Parathyroid adenoma (tissue), 2 donors: ENCODE results near the gene SLC16A10.

Experiments used
- H2AFZ ChIP-seq: fragments of 300-600 bp; sonication (generic); one replicate; pipeline ENCODE4 v1.7.0; 2017; ENCODE audit warnings: antibody characterized with exemption, mild to moderate bottlenecking
- H3K27ac ChIP-seq: fragments of 300-600 bp; sonication (generic); one replicate; pipeline ENCODE4 v1.7.0; 2017
- H3K27me3 ChIP-seq: fragments of 300-600 bp; sonication (generic); one replicate; pipeline ENCODE4 v1.7.0; 2017; ENCODE audit warnings: low read length; ENCODE audit not compliant: control insufficient read depth, insufficient read depth
- H3K36me3 ChIP-seq: fragments of 300-600 bp; sonication (generic); one replicate; pipeline ENCODE4 v1.7.0; 2017; ENCODE audit warnings: low read length; ENCODE audit not compliant: control insufficient read depth, insufficient read depth
- H3K4me1 ChIP-seq: fragments of 300-600 bp; sonication (generic); one replicate; pipeline ENCODE4 v1.7.0; 2017; ENCODE audit warnings: control low read depth
- H3K4me2 ChIP-seq: fragments of 300-600 bp; sonication (generic); one replicate; pipeline ENCODE4 v1.7.0; 2017; ENCODE audit warnings: low read length
- H3K4me3 ChIP-seq: fragments of 300-600 bp; sonication (generic); one replicate; pipeline ENCODE4 v1.7.0; 2017; ENCODE audit warnings: low read depth, low read length
- H3K79me2 ChIP-seq: fragments of 300-600 bp; sonication (generic); one replicate; pipeline ENCODE4 v1.7.0; 2017; ENCODE audit warnings: control low read depth
- H3K9ac ChIP-seq: fragments of 300-600 bp; sonication (generic); one replicate; pipeline ENCODE4 v1.7.0; 2017; ENCODE audit warnings: mild to moderate bottlenecking
- H3K9me3 ChIP-seq: fragments of 300-600 bp; sonication (generic); one replicate; pipeline ENCODE4 v1.7.0; 2017; ENCODE audit warnings: low read length; ENCODE audit not compliant: control insufficient read depth
- TF ChIP-seq, protein P1 (sequence below): fragments of 300-600 bp; sonication (generic); IDR thresholded peaks from one replicate; pipeline ENCODE4 v1.7.0; 2017; ENCODE audit warnings: antibody characterized with exemption, mild to moderate bottlenecking
- donor health status: primary hyperparathyroidism.

SLC16A10 gene

GRCh38 chr6:111231090-111231459 lies 143.8 kb downstream of the SLC16A10 start:
- no peaks in the 10 kb centered on the region for H3K36me3 ChIP-seq
- H3K9ac ChIP-seq: no peak overlapping the region
- H3K4me3 ChIP-seq: no peak overlapping the region
- TF ChIP-seq, protein P1, sequence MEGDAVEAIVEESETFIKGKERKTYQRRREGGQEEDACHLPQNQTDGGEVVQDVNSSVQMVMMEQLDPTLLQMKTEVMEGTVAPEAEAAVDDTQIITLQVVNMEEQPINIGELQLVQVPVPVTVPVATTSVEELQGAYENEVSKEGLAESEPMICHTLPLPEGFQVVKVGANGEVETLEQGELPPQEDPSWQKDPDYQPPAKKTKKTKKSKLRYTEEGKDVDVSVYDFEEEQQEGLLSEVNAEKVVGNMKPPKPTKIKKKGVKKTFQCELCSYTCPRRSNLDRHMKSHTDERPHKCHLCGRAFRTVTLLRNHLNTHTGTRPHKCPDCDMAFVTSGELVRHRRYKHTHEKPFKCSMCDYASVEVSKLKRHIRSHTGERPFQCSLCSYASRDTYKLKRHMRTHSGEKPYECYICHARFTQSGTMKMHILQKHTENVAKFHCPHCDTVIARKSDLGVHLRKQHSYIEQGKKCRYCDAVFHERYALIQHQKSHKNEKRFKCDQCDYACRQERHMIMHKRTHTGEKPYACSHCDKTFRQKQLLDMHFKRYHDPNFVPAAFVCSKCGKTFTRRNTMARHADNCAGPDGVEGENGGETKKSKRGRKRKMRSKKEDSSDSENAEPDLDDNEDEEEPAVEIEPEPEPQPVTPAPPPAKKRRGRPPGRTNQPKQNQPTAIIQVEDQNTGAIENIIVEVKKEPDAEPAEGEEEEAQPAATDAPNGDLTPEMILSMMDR: no peak
- H3K4me2 ChIP-seq: no peak overlapping the region
- no peak overlapping the region for H2AFZ ChIP-seq
- H3K79me2 ChIP-seq: no peaks in the 10 kb centered on the region
- no peak overlapping the region for H3K27ac ChIP-seq
- no peaks in the 10 kb centered on the region for H3K27me3 ChIP-seq
- no peaks in the 10 kb centered on the region for H3K4me1 ChIP-seq
- H3K9me3 ChIP-seq: no peaks in the 10 kb centered on the region

GRCh38 chr6:111237852-111238251 lies 150.5 kb downstream of the SLC16A10 start:
- TF ChIP-seq, protein P1: no peak
- Histone ChIP-seq H2AFZ (no peak overlapping the region), H3K4me3 (no peak overlapping the region), H3K36me3 (no peaks in the 10 kb centered on the region), H3K79me2 (no peaks in the 10 kb centered on the region), H3K4me2 (no peak overlapping the region), H3K27ac (no peak overlapping the region), H3K27me3 (no peaks in the 10 kb centered on the region), H3K4me1 (no peaks in the 10 kb centered on the region), H3K9ac (no peak overlapping the region), H3K9me3 (no peaks in the 10 kb centered on the region)

GRCh38 chr6:111238464-111239119 lies 151.3 kb downstream of the SLC16A10 start:
- Histone ChIP-seq H2AFZ (no peak overlapping the region), H3K27ac (no peak overlapping the region), H3K79me2 (no peaks in the 10 kb centered on the region), H3K4me2 (no peak overlapping the region), H3K27me3 (no peaks in the 10 kb centered on the region), H3K4me3 (no peak overlapping the region), H3K9me3 (no peaks in the 10 kb centered on the region), H3K4me1 (no peaks in the 10 kb centered on the region), H3K36me3 (no peaks in the 10 kb centered on the region), H3K9ac (no peak overlapping the region)
- TF ChIP-seq, protein P1: no peak

DNA sequence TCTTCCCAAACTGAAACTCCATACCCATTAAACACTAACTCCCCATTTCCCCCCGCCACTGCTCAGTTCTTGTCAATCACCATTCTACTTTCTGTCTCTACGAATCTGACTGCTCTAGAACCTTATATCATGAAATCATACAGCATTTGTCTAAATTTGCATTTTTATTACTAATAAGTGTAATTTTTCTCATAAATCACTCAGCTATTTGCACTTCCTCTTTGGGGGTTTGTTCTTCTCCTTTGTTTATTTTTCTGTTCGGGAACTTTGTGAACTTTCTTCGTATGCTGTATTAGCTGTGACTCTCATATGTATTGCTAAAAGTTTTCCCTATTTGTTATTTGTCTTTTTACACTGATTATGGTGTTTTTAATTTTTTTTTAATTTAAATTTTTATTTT lies 152.2 kb downstream of the SLC16A10 start:
- H3K9ac ChIP-seq: no peak overlapping the region
- no peak overlapping the region for H3K4me3 ChIP-seq
- TF ChIP-seq, protein P1: no peak
- H3K27ac ChIP-seq: no peak overlapping the region
- no peaks in the 10 kb centered on the region for H3K9me3 ChIP-seq
- H3K36me3 ChIP-seq: no peaks in the 10 kb centered on the region
- H3K27me3 ChIP-seq: no peaks in the 10 kb centered on the region
- no peak overlapping the region for H3K4me2 ChIP-seq
- H3K4me1 ChIP-seq: no peaks in the 10 kb centered on the region
- H3K79me2 ChIP-seq: no peaks in the 10 kb centered on the region
- no peak overlapping the region for H2AFZ ChIP-seq

DNA sequence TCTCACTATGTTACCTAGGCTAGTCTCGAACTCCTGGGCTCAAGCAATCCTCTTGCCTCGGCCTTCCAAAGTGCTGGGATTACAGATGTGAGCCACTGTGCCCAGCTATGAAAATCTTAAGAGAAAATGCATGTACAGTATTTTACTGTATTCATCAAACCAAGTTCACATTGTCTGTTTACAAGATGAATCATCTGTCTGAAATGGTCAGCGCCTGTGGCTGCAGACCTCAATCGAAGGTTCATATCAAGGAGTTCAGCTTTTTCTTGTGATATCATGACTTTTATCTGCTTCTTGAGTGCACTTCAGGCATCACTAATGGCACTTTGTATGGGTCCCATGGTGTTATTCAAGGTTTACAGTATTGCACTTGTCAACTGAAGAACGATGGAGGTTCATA lies 155.1 kb downstream of the SLC16A10 start:
- TF ChIP-seq, protein P1: no peak
- H3K9me3 ChIP-seq: no peaks in the 10 kb centered on the region
- no peak overlapping the region for H2AFZ ChIP-seq
- H3K36me3 ChIP-seq: no peaks in the 10 kb centered on the region
- no peak overlapping the region for H3K4me3 ChIP-seq
- H3K27me3 ChIP-seq: no peaks in the 10 kb centered on the region
- no peaks in the 10 kb centered on the region for H3K4me1 ChIP-seq
- H3K4me2 ChIP-seq: no peak overlapping the region
- no peaks in the 10 kb centered on the region for H3K79me2 ChIP-seq
- H3K27ac ChIP-seq: no peak overlapping the region
- H3K9ac ChIP-seq: no peak overlapping the region
